Middle frontal gyrus (tissue), 1 donor: ENCODE data around the gene DUSP2.
"Not testable (repeated sequence)": the region's sequence is repeated elsewhere in the genome, so short reads cannot be mapped to it uniquely, and the experiment has no call there.

Source experiments
- DNase-seq: peaks from one replicate; pipeline ENCODE4 v3.0.0-alpha.2; 2015; ENCODE audit warnings: low spot score; ENCODE audit errors: extremely low spot score

DUSP2 gene

DNA sequence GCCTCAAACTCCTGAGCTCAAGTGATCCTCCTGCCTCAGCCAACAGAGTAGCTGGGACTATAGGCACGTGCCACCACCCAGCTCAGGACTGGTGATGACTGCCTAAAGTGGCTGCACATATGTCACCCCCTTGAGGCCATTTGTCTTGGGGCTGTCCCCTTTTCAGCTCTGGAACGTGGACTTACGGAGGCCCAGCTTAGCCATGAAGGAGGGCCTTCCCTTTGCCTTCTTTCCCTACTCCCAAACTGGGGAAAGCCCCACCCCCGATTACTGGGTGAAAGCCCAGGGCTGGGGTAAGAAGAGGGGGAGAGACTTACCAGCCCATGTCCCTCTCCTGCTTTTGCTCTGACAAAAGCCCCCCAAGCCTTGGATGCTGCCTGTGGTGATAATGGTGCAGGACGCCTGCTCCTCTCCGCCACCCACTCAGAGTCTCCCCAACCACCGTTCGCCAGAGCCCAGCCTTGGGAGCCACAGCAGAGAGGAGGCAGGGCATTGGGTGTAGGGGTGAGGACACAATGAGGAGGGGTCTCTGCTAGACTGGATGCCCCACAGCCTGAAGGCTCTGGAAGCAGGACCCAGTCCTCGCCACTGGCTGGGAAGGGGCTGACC is 2.5 kb upstream of the DUSP2 start:
- no peak for DNase-seq

DNA sequence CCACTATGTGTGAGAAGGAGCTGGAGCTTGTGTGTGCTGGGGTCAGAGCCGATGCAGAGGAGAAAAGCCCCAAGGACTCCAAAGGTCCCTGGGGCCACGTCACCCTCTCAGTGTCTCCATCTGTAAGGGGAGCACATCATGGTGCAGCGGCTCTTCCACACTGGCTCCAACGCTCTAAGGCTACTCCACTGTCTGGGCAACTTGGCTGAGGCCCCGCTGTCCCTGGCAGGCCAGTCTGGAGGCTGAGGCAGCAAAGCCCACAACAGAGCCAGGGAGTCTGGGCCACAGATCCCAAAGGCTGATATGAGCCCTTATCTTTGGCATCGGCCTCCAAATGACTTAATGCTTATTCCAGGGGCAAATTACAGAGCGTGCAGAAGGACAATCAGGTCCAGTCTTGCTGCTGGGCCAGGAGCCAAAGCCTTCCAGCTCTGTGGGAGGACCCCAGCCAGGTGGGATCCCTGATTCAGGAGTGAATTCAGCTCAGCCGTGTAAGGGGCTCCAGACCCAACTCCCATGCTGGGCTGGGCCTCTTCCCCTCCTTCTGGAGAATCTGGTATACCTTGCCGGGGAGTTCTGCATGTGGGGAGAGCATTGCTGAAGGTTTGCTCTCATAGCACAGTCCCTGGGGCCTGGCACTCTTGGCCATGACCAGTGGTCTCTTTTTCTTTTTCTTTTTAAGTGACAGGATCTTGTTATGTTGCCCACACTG is 1.8 kb upstream of the DUSP2 start:
- no peak for DNase-seq

DNA sequence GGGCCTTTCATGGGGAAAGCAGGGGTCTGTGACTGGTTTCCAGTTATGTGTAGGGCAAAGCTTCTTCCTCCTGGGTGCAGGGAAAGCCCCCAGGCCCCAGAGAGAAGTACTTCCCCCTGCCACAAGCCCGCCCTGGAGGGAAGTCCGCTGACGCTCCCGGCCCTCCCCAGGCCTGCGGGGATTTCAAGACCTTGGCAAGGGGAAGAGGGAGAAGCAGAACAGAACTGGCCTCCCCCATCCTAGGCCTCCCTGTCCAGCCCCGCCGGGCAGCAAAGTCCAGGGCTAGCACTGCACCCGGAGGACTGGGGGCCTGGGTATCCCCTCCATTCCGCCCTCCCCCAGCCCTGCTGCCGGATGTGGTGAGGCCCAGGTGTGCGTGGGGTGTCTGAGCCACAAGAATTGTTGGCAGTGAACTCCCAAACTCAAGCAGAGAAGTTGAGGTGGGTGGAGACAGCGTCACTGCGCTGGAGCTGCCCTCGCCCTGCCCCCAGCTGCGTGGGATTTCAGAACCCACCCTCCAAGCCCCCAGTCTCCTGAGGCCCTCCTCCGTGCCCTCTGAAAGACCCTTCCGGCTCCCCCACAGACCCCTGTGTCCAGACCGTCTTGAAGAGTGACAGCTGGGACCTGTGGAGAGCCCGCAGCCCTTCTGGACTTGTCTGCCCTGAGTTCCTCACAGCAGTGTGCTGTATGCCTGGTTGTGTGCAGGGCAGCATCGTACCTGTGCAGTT is 1.1 kb upstream of the DUSP2 start:
- no peak for DNase-seq

DNA sequence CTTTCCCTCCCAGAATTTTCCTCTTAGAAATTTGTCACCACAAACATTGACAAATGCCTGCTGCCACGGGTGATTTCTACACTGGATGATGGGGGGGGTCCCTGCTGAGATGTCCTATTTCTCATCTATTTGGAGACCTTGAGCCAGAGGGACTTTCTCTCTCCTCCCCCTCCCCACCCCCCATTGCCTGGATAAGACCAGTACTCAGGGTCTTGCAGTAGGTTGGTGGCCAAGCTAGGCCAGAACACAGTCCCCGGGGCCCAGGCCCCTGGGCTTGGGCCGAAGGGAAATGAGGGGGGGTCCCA is 560 bp upstream of the DUSP2 start:
- no peak for DNase-seq

DNA sequence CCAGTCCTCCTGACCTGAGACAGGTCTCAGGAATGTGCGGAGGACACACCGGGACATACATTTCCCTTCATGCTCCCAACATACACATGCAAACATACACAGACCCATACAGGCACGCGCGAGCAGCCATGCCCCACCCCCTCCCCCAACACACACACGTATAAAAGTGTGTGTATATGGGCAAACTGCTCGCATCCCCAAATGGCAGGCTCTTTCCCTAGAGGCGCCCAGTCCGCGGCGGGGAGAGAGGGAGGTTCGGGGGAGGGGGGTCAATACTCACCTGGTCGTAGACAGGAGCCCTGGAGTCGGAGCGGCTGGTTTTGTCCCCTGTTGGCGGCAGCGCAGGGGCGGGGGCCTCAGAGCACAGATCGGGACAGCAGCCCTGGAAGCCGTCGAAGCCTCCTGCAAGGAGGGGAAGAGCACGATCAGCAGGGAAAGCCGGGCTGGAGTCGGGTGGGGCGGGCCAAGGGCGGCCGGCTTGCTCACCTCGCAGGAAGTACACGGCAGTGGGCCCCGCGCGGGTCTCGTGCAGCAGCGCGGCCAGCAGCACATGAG is 682 bp downstream of the DUSP2 start:
- no peak for DNase-seq

DNA sequence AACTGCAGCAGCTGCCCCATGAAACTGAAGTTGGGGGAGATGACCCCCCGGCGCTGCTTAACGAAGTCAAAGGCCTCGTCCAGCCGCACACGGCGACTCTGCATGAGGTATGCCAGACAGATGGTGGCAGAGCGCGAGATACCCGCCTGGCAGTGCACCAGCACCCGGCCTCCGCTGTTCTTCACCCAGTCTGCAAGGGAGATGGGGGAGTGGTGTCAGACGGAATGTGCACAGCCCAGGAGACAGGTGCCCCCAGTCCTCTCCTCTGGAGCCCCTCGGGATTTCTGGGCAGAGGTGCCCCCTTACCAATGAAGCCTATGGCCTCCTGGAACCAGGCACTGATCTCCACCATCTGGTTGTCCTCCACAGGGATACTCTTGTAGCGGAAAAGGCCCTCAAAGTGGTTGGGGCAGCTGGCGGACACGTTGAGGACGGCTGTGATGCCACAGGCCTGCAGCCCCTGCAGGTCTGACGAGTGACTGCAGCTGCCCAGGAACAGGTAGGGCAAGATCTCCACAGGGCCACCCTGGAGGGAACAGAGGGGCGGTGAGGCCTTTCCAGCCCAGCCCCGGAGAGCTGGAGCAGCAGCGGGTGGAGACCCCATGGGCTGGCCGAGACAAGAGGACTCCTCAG is 1.3 kb downstream of the DUSP2 start:
- DNase-seq = no peak

DNA sequence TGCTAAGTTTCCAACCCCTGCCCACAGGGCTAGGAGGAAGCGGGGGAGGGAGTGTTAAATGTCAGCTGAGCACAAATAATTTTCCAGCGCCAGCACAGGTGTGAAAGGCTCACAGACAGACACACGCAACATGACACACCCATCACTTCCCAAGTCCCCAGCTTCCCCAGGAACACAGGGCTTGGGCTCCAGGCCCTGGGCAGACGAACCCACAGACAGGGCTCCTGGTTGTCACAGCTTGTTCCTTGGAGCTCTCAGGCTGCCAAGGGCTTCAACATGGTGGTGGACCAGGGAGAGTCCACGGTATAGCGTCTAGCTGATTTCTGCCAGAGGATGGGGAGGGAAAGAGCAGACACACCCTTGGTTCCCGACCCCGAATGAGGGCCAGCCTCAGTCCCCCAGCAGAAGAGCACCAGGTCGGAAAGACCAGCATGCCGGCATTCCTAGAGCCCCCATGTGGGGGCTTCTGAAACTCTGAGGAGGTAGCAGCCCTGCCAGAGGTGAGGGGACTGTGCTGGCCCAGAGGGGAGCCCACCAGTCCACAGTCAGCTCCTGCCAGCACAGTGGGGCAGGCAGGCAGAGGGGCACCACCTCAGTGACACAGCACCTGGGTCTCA is 1.9 kb downstream of the DUSP2 start:
- DNase-seq = no peak

DNA sequence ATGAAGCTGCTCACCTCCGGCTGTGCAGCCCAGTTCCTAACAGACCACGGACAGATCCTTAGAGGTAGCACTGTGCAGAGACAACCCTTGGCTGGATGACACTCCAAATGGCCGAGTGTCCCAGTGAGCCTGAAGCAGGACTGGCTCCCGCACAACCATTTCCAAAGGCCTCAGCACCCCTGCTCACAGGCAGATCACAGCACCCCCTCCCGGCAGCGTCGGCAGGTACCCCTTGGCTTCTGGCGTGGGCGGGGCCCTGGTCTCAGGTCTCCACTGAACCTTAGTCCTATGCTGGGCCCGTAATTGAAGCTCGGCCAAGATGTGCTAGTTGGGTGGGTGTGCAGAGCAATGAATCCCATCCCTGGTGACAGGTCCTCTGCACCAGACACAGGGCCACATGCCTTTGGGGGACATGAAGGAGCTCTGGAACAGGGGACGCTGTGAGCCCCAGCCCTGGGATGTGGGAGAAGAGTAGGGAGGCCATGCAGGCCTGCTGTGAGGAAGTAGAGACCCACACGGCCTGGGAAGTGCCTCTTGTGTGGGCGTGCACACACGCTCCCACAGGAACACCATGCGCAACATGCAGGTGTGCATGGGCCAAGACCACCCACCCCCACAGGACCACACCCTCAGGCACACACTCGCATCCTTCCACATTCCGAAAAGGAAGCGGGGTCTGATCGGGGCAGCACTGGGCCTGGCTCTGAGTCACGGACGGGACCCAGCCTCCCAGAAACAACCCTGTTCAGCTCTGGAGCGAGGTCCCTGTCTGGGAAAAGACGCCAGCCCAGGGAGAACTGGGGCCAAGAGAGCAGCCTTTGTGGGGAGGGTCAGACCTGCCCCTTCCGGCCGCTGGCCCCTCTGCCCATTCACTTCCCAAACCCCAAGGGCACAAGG is 2.8 kb downstream of the DUSP2 start:
- no peak for DNase-seq

DNA sequence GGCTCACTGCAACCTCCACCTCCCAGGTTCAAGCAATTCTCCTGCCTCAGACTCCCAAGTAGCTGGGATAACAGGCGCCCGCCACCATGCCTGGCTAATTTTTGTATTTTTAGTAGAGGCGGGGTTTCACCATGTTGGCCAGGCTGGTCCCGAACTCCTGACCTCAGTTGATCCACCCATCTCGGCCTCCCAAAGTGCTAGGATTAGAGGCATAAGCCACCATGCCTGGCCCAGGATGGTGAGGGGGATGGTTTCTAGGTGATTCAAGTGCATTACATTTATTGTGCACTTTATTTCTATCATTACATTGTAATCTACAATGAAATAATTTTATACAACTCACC is 3.6 kb downstream of the DUSP2 start:
- DNase-seq = not testable (repeated sequence)

DNA sequence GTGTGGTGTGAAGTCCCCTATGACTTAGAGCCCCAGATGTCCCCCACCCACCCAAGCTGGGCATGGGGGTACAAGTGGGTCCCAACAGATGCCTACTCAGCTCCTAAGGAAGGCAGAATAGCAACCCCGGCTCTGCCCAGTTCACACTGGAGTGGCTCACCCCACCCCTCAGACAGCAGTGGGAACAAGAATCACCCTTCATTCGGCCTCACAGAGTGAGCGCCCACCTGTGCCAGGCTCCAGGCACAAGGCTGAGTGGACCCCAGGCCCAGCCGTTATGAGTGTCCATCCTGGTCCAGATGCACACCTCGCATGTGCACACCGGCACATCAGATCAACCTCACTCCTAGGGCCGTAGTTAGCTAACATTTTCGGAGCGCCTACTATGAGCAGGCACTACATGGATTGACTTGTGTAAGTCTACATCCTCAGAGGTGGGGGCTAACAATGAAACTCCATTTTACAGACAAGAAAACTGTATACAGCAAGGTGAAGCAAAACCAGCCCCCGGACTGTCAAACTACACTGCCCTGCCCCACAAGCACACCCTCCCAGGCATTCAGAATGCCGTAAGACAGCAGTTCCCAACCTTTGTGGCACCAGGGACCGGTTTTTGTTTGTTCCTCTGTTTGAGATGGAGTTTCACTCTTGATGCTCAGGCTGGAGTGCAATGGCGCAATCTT is 4.2 kb downstream of the DUSP2 start:
- DNase-seq = no peak

DNA sequence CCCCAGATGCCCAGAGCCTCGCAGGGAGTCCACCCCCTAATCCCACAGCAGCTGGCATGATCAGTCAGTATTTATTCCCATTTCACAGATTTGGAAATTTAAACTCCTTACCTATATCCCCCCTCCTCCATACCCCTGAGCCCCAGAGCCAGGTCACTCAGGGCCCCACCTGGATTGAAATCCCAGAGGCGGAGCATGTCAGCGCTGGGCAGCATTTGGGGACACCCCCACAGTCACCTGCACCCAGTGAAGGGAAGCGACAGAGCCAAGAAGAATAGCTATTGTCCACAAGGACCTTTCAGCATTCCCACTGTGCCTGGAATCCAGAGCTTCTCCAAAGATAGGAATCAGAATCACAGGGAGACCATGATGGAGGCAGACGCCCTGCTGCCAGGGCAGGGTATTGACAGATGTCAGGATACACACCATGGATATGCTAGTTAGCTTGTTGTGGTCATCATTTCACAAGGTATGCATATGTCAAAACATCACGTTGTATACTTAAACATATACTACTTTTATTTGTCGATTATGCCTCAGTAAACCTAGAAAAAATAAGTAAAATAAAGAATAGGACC is 6.0 kb downstream of the DUSP2 start:
- no peak for DNase-seq

DNA sequence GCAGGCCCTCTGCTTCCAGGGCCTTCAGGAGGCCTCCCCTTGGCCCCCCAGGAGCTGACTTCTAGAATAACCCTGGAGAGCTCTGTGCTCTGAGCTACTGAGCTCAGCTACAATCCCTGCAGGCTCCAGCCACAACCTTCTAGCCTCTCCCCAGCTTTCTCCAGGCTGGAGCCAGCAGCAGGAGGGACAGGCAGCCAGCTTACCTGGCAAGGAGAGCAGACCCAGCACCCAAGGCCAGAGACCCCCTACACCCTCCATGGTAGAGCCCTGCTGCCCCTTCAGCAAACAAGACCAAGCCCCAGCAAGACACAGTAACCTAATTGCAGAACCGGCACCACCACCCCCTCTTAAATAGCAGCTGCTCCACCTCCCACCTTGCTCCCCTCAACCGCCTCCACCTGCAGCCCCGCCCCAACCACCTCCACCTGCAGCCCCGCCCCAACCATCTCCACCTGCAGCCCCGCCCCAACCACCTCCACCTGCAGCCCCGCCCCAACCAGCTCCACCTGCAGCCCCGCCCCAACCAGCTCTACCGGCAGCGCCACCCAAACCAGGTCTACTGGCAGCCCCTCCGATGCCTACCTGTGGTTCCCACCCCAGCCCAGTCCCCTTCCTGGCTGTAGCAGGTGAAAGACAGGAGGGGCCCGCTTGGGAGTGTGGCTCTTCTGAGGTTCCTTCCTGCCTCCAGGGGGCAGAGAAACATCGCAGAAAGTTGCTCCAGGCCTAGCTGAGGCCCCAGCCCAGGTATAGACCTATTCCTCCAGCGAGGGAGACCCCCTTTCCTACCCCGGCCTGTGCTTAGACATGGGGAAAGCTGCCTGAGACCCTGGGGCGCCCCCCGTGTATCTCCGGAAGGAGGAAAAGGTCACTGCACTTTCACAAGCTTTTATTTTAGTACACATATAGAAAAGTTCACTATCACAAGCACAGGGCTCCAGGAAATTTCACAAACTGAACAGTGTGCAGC is 6.8 kb downstream of the DUSP2 start, which contains the start of gene ASTL:
ASTL (minus strand) TSS at position 324 of the 967 bp plus-strand sequence; CDS start at position 258, 66 bp downstream.
- peak; percentile 13 for DNase-seq

DNA sequence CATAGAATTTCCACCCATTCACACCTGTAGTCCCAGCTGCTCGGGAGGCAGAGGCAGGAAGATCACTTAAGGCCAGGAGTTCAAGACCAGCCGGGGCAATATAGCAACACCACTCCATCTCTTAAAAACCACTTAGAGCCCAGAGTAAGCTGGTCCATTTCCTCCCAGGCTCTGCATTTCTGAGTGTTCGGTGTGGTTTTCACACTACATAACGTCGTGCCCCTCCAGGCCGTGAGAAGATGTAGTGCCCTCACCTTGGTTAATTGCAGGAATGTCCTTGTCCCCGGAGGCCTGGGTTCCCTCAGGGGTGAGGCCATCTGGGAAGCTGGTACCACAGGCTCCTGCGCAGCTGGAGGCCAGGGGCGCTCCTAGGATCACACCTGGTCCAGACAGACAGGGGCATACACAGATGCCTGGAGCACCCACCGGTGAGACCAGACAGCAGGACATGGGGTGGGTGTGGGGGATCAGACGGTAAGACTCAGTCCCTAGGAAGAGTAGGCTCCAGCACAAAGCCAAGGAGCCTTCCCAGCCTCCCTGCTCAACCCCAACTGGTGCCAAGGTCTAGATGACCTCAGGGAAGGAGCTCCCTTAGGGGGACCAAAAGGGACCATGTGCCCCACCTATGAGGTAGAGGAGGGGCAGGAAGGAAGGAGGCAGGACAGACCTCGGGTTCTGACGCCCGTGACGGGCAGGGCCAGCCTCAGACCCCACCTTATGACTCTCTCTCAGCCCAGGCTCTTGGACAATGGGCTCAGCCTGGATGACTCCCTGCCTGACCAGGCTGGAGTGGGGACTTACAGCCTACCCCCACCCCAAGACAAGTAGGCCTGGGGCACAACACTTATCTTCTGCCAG is 7.7 kb downstream of the DUSP2 start:
- no peak for DNase-seq

DNA sequence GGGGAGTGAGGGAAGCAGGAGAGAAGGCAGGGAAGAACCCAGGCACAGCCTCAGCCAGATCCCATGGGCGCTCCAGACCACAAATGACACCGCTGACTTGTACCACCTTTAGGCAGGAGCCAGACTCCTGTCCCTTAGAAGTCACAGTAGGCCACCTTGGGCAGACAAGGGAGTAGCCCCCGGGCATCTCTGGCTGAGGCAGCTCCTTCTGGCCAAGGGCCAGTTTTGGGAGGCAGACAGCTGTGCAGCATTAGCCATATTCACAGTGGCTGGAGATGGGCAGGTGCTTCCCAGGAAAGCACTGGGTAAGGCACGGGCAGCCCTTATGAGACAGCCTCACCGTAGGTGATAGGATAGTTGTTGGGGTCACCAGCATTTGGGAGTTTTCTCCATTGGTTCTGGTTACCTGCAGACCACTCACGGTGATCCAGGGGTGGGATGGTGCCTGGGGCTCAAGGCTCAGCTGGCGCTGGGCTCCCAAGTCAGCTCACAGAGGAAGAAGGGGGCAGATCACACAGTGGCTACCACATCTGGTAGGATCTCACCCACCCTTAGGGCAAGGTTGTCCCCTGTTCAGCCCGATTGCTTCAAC is 9.0 kb downstream of the DUSP2 start:
- no peak for DNase-seq

DNA sequence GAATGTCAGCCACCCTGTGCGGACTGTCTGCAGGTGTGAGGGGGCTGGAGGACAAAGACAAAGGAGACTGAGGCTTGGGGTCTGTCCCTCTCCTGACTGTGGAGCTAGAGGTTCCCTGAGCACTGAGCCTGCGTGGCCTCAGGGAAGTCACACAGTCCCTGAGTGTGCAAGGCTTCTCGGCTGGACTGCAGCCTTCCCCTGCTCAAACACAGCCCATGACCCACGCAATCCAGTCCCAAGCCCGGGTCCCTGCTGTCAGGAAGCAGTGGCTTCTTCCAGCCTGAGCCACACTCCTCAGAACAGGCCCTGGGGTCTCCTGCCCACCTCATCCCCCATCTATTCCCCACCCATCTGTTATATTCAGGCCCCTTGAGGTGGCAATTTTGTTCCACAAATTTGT is 9.6 kb downstream of the DUSP2 start:
- DNase-seq = no peak

DNA sequence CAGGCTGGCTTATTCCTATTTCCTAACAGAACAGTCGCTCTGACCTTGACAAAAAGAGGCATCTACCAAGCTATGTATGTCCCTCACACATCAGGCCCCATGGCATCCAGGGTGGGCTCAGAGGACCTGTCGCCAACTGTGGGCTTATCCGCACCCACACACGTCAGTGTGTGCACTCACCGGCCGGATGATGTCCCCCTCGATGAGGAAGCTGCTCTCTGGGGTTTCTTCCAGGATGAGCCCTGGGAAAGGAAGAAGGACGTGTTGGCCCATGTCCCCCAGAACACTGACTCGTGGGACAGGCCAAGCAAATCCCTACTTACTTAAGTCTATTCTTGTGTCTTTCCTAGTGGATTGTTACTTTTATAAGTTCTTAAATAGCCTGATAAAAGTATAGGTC is 10.1 kb downstream of the DUSP2 start:
- DNase-seq = no peak

DNA sequence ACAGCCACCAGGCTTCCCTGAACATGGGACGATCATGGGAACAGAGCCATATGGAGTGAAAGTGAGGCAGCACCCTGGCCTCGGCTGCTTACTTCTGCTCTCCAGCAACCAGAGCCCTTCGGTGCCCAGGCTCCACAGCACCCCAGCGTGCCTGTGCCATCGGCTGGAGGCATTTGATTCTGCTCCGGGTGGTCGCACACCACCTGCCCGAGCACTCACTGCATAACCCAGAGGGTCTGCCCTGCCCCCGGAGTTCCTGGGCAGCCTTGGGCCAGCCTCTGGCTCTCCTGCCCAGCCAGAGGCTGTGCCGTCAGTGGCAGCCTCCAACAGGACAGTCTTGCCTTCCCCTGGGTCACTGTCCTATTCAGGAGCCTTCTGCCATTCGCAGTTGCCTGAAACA is 10.8 kb downstream of the DUSP2 start:
- DNase-seq = no peak
